Measurements from ENCODE around the gene LRRIQ4.

Gene LRRIQ4

GRCh38 chr3:169841171-169841570 lies 28.5 kb downstream of the LRRIQ4 start:
- Histone ChIP-seq H3K9ac (ENCODE audit: low read length) (no peak overlapping the region), H3K4me1 (ENCODE audit: control insufficient read depth, insufficient read depth, low read length) (peaks cover 8% of the 10 kb centered on the region), H3K4me3 (ENCODE audit: low read length) (no peak overlapping the region), H3K27me3 (ENCODE audit: control insufficient read depth, insufficient read depth, low read length) (no peaks in the 10 kb centered on the region), H3K36me3 (ENCODE audit: control insufficient read depth, insufficient read depth, low read length) (no peaks in the 10 kb centered on the region), H3K9me3 (ENCODE audit: control insufficient read depth, low read length) (no peaks in the 10 kb centered on the region)

- Histone ChIP-seq H3K4me3 (ENCODE audit: low read length) (no peak overlapping the region), H3K27me3 (ENCODE audit: control insufficient read depth, insufficient read depth, low read length) (no peaks in the 10 kb centered on the region), H3K36me3 (ENCODE audit: control insufficient read depth, insufficient read depth, low read length) (no peaks in the 10 kb centered on the region), H3K9ac (ENCODE audit: low read length) (no peak overlapping the region), H3K9me3 (ENCODE audit: control insufficient read depth, low read length) (no peaks in the 10 kb centered on the region), H3K4me1 (ENCODE audit: control insufficient read depth, insufficient read depth, low read length) (peaks cover 8% of the 10 kb centered on the region)
These were observed 30.3 kb downstream of the LRRIQ4 start for GRCh38 chr3:169842960-169843359.

GRCh38 chr3:169846458-169847193 lies 34.0 kb downstream of the LRRIQ4 start:
- H3K4me3 ChIP-seq (ENCODE audit: low read length): no peak overlapping the region
- H3K4me1 ChIP-seq (ENCODE audit: control insufficient read depth, insufficient read depth, low read length): no peaks in the 10 kb centered on the region
- no peak overlapping the region for H3K9ac ChIP-seq (ENCODE audit: low read length)
- no peaks in the 10 kb centered on the region for H3K36me3 ChIP-seq (ENCODE audit: control insufficient read depth, insufficient read depth, low read length)
- no peaks in the 10 kb centered on the region for H3K9me3 ChIP-seq (ENCODE audit: control insufficient read depth, low read length)
- H3K27me3 ChIP-seq (ENCODE audit: control insufficient read depth, insufficient read depth, low read length): no peaks in the 10 kb centered on the region

- H3K9me3 ChIP-seq (ENCODE audit: control insufficient read depth, low read length): no peaks in the 10 kb centered on the region
- no peaks in the 10 kb centered on the region for H3K4me1 ChIP-seq (ENCODE audit: control insufficient read depth, insufficient read depth, low read length)
- no peak overlapping the region for H3K9ac ChIP-seq (ENCODE audit: low read length)
- no peak overlapping the region for H3K4me3 ChIP-seq (ENCODE audit: low read length)
- H3K36me3 ChIP-seq (ENCODE audit: control insufficient read depth, insufficient read depth, low read length): no peaks in the 10 kb centered on the region
- H3K27me3 ChIP-seq (ENCODE audit: control insufficient read depth, insufficient read depth, low read length): no peaks in the 10 kb centered on the region
These were observed 35.2 kb downstream of the LRRIQ4 start for GRCh38 chr3:169847896-169848295.

- Histone ChIP-seq H3K9me3 (ENCODE audit: control insufficient read depth, low read length) (no peaks in the 10 kb centered on the region), H3K27me3 (ENCODE audit: control insufficient read depth, insufficient read depth, low read length) (no peaks in the 10 kb centered on the region), H3K36me3 (ENCODE audit: control insufficient read depth, insufficient read depth, low read length) (no peaks in the 10 kb centered on the region), H3K4me1 (ENCODE audit: control insufficient read depth, insufficient read depth, low read length) (no peaks in the 10 kb centered on the region), H3K4me3 (ENCODE audit: low read length) (no peak overlapping the region), H3K9ac (ENCODE audit: low read length) (no peak overlapping the region)
These were observed 36.1 kb downstream of the LRRIQ4 start for GRCh38 chr3:169848741-169849140.

GRCh38 chr3:169850618-169851017 lies 37.9 kb downstream of the LRRIQ4 start:
- no peaks in the 10 kb centered on the region for H3K36me3 ChIP-seq (ENCODE audit: control insufficient read depth, insufficient read depth, low read length)
- no peaks in the 10 kb centered on the region for H3K9me3 ChIP-seq (ENCODE audit: control insufficient read depth, low read length)
- H3K9ac ChIP-seq (ENCODE audit: low read length): no peak overlapping the region
- no peaks in the 10 kb centered on the region for H3K4me1 ChIP-seq (ENCODE audit: control insufficient read depth, insufficient read depth, low read length)
- H3K4me3 ChIP-seq (ENCODE audit: low read length): no peak overlapping the region
- no peaks in the 10 kb centered on the region for H3K27me3 ChIP-seq (ENCODE audit: control insufficient read depth, insufficient read depth, low read length)

GRCh38 chr3:169855514-169855913 lies 42.8 kb downstream of the LRRIQ4 start:
- no peak overlapping the region for H3K9ac ChIP-seq (ENCODE audit: low read length)
- no peaks in the 10 kb centered on the region for H3K36me3 ChIP-seq (ENCODE audit: control insufficient read depth, insufficient read depth, low read length)
- H3K27me3 ChIP-seq (ENCODE audit: control insufficient read depth, insufficient read depth, low read length): no peaks in the 10 kb centered on the region
- H3K4me3 ChIP-seq (ENCODE audit: low read length): no peak overlapping the region
- H3K4me1 ChIP-seq (ENCODE audit: control insufficient read depth, insufficient read depth, low read length): no peaks in the 10 kb centered on the region
- no peaks in the 10 kb centered on the region for H3K9me3 ChIP-seq (ENCODE audit: control insufficient read depth, low read length)

GRCh38 chr3:169857811-169858210 lies 45.1 kb downstream of the LRRIQ4 start:
- Histone ChIP-seq H3K36me3 (ENCODE audit: control insufficient read depth, insufficient read depth, low read length) (peaks cover 3% of the 10 kb centered on the region), H3K4me1 (ENCODE audit: control insufficient read depth, insufficient read depth, low read length) (no peaks in the 10 kb centered on the region), H3K9me3 (ENCODE audit: control insufficient read depth, low read length) (no peaks in the 10 kb centered on the region), H3K4me3 (ENCODE audit: low read length) (no peak overlapping the region), H3K27me3 (ENCODE audit: control insufficient read depth, insufficient read depth, low read length) (no peaks in the 10 kb centered on the region), H3K9ac (ENCODE audit: low read length) (no peak overlapping the region)

GRCh38 chr3:169861871-169862270 lies 49.2 kb downstream of the LRRIQ4 start:
- peaks cover 3% of the 10 kb centered on the region for H3K36me3 ChIP-seq (ENCODE audit: control insufficient read depth, insufficient read depth, low read length)
- no peaks in the 10 kb centered on the region for H3K27me3 ChIP-seq (ENCODE audit: control insufficient read depth, insufficient read depth, low read length)
- no peaks in the 10 kb centered on the region for H3K9me3 ChIP-seq (ENCODE audit: control insufficient read depth, low read length)
- H3K4me1 ChIP-seq (ENCODE audit: control insufficient read depth, insufficient read depth, low read length): peaks cover 7% of the 10 kb centered on the region
- no peak overlapping the region for H3K9ac ChIP-seq (ENCODE audit: low read length)
- no peak overlapping the region for H3K4me3 ChIP-seq (ENCODE audit: low read length)

GRCh38 chr3:169863458-169863899 lies 50.8 kb downstream of the LRRIQ4 start:
- Histone ChIP-seq H3K27me3 (ENCODE audit: control insufficient read depth, insufficient read depth, low read length) (no peaks in the 10 kb centered on the region), H3K9ac (ENCODE audit: low read length) (no peak overlapping the region), H3K4me1 (ENCODE audit: control insufficient read depth, insufficient read depth, low read length) (peaks cover 7% of the 10 kb centered on the region), H3K36me3 (ENCODE audit: control insufficient read depth, insufficient read depth, low read length) (peaks cover 3% of the 10 kb centered on the region), H3K9me3 (ENCODE audit: control insufficient read depth, low read length) (no peaks in the 10 kb centered on the region), H3K4me3 (ENCODE audit: low read length) (no peak overlapping the region)

GRCh38 chr3:169864270-169864669 lies 51.6 kb downstream of the LRRIQ4 start:
- no peak overlapping the region for H3K9ac ChIP-seq (ENCODE audit: low read length)
- no peaks in the 10 kb centered on the region for H3K27me3 ChIP-seq (ENCODE audit: control insufficient read depth, insufficient read depth, low read length)
- no peak overlapping the region for H3K4me3 ChIP-seq (ENCODE audit: low read length)
- no peaks in the 10 kb centered on the region for H3K9me3 ChIP-seq (ENCODE audit: control insufficient read depth, low read length)
- peaks cover 7% of the 10 kb centered on the region for H3K4me1 ChIP-seq (ENCODE audit: control insufficient read depth, insufficient read depth, low read length)
- peaks cover 3% of the 10 kb centered on the region for H3K36me3 ChIP-seq (ENCODE audit: control insufficient read depth, insufficient read depth, low read length)

- Histone ChIP-seq H3K4me3 (ENCODE audit: low read length) (no peak overlapping the region), H3K4me1 (ENCODE audit: control insufficient read depth, insufficient read depth, low read length) (peaks cover 10% of the 10 kb centered on the region), H3K9ac (ENCODE audit: low read length) (peak overlapping the region; percentile 29), H3K27me3 (ENCODE audit: control insufficient read depth, insufficient read depth, low read length) (no peaks in the 10 kb centered on the region), H3K36me3 (ENCODE audit: control insufficient read depth, insufficient read depth, low read length) (peaks cover 3% of the 10 kb centered on the region), H3K9me3 (ENCODE audit: control insufficient read depth, low read length) (no peaks in the 10 kb centered on the region)
These were observed 52.6 kb downstream of the LRRIQ4 start for GRCh38 chr3:169865176-169865767.
